Upper lobe of right lung (tissue), 1 donor: ENCODE results near the gene GAB3. TPM values are rescaled to one million over a fixed set of nuclear protein-coding genes. Genes with fewer than 3 reads are reported as not detected.

Source experiments
- ATAC-seq: fragments of 200-7000 bp; cut with Tn5 transposase; one replicate; pipeline ENCODE4 v1.9.1; 2020; ENCODE audit warnings: mild to moderate bottlenecking, moderate library complexity
- DNase-seq: peaks from one replicate; pipeline ENCODE4 v3.0.0-alpha.2; 2020
- H3K27ac ChIP-seq: fragments of 200-600 bp; one replicate; pipeline ENCODE4 v1.8.0; 2022
- H3K27me3 ChIP-seq: fragments of 200-600 bp; one replicate; pipeline ENCODE4 v1.8.0; 2022; ENCODE audit warnings: mild to moderate bottlenecking
- H3K36me3 ChIP-seq: fragments of 200-600 bp; one replicate; pipeline ENCODE4 v1.8.0; 2022
- H3K4me1 ChIP-seq: fragments of 200-600 bp; one replicate; pipeline ENCODE4 v1.8.0; 2022
- H3K4me3 ChIP-seq: fragments of 200-600 bp; one replicate; pipeline ENCODE4 v1.8.0; 2022; ENCODE audit warnings: mild to moderate bottlenecking
- H3K9me3 ChIP-seq: fragments of 200-600 bp; one replicate; pipeline ENCODE4 v1.8.0; 2022
- CTCF ChIP-seq: fragments of 200-600 bp; IDR thresholded peaks from one replicate; pipeline ENCODE4 v1.8.0; 2022; ENCODE audit warnings: antibody characterized with exemption
- intact Hi-C: fragments of 100-400 bp; cut with DNase I; formaldehyde crosslinking; loops from one replicate; pipeline ENCODE4 v1.11.0; 2022
- total RNA-seq: library from RNA; stranded (reverse); fragmentation: NEBNext Ultra II Directional; extraction: Animal tissue kit (Norgen Biotek cat#: 25700); gene quantifications from one replicate; pipeline ENCODE4 v1.2.1, GENCODE V29; 2021
- donor health status: DM: no; HTN: yes; CAD: no; lungs with severe emphysema.

Gene GAB3
- total RNA-seq, 1 donor from 2014 or later, result 12.9 TPM

GRCh38 chrX:154731881-154732280 is 19.0 kb downstream of the GAB3 start:
- Histone ChIP-seq H3K4me1 (peaks cover 94% of the 10 kb centered on the region), H3K27ac (peak overlapping the region; percentile 82), H3K36me3 (no peaks in the 10 kb centered on the region), H3K27me3 (no peaks in the 10 kb centered on the region), H3K9me3 (no peaks in the 10 kb centered on the region), H3K4me3 (no peak overlapping the region)
- ATAC-seq (peak; percentile 65), DNase-seq (no peak)
- TF ChIP-seq CTCF, result no peak
- intact Hi-C loops, result no loop called here

- no peak for TF ChIP-seq CTCF
- DNase-seq, result no peak
- Histone ChIP-seq H3K27ac (peak overlapping the region; percentile 82), H3K4me3 (no peak overlapping the region), H3K27me3 (no peaks in the 10 kb centered on the region), H3K4me1 (peaks cover 89% of the 10 kb centered on the region), H3K9me3 (no peaks in the 10 kb centered on the region), H3K36me3 (no peaks in the 10 kb centered on the region)
- ATAC-seq, result no peak
- intact Hi-C loops, result no loop called here
These were observed 19.7 kb downstream of the GAB3 start for GRCh38 chrX:154731184-154731583.

- no peak for TF ChIP-seq CTCF
- H3K27ac ChIP-seq, result peak overlapping the region; percentile 82
- H3K9me3 ChIP-seq, result no peaks in the 10 kb centered on the region
- H3K4me3 ChIP-seq, result no peak overlapping the region
- intact Hi-C loops, result no loop called here
- H3K4me1 ChIP-seq, result peaks cover 81% of the 10 kb centered on the region
- ATAC-seq (peak; percentile 54), DNase-seq (no peak)
- no peaks in the 10 kb centered on the region for H3K27me3 ChIP-seq
- no peaks in the 10 kb centered on the region for H3K36me3 ChIP-seq
These were observed 20.5 kb downstream of the GAB3 start for GRCh38 chrX:154730253-154730891.

GRCh38 chrX:154729439-154729838 is 21.4 kb downstream of the GAB3 start:
- Histone ChIP-seq H3K9me3 (no peaks in the 10 kb centered on the region), H3K27ac (peak overlapping the region; percentile 82), H3K36me3 (no peaks in the 10 kb centered on the region), H3K4me3 (no peak overlapping the region), H3K27me3 (no peaks in the 10 kb centered on the region), H3K4me1 (peaks cover 75% of the 10 kb centered on the region)
- TF ChIP-seq CTCF, result no peak
- intact Hi-C loops, result no loop called here
- ATAC-seq (no peak), DNase-seq (no peak)

GRCh38 chrX:154728431-154729190 is 22.3 kb downstream of the GAB3 start:
- no peaks in the 10 kb centered on the region for H3K36me3 ChIP-seq
- peaks cover 67% of the 10 kb centered on the region for H3K4me1 ChIP-seq
- no peak for DNase-seq
- H3K9me3 ChIP-seq, result no peaks in the 10 kb centered on the region
- intact Hi-C loops, result no loop called here
- no peak for ATAC-seq
- no peak overlapping the region for H3K4me3 ChIP-seq
- TF ChIP-seq CTCF, result no peak
- H3K27me3 ChIP-seq, result no peaks in the 10 kb centered on the region
- H3K27ac ChIP-seq, result peak overlapping the region; percentile 82
